Activated naive CD4-positive, alpha-beta T cell treated with anti-CD3 and anti-CD28 coated beads, Interleukin-2, amount 50 U/mL, for 16 hours (primary cell): ENCODE results near the gene NDUFA7.
"Not testable (repeated sequence)": the region's sequence is repeated elsewhere in the genome, so short reads cannot be mapped to it uniquely, and the experiment has no call there.

Experiments
- DNase-seq: peaks from one replicate; pipeline ENCODE4 v3.0.0-alpha.2; 2020

NDUFA7 gene

DNA sequence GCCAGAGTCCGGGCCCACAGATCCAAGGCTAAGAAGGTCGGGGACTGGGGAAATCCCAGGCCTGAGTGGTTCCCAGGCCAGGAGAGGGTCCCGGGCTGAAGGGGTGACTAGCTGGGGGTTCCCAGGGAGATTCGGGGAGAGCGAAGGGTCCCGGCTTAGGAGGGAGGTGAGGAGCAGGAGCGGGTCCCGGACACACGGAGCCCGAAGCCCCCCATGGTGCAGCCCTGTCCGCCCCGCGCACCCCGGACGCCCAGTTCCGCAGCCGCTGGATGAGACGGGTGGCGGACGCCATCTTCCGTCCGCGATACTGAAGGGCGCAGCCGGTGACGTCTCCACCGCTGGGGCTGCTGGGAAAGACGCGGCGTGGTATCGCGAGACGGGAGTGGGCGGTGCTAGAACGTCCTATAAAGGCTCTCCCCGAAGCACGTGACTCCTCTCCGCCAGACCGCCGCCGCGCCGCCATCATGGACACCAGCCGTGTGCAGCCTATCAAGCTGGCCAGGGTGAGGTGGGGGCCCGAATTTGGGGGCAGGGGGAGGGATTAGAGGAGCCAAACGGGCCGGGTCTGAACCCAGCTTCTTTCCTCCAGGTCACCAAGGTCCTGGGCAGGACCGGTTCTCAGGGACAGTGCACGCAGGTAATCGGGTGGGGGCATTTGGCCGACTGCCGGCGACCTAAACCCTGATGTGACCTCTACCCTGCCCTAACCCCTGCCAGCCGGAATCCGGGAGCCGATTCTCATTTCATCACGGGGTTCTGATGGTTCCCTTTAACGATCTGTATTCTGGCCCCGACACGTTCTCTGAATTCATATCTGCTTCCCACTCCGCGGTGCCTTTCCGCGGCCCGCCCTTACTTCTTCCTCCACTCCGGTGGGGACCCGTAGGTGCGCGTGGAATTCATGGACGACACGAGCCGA, at the start of gene NDUFA7, which contains the start of gene RPS28:
TSS of gene NDUFA7 (minus strand) at position 309 of the 919 bp plus-strand sequence. CDS start at position 292, 17 bp downstream.
TSS of gene RPS28 (plus strand) at position 430 of the 919 bp plus-strand sequence. CDS start at position 465, 35 bp downstream.
- DNase-seq, result peak; percentile 95

DNA sequence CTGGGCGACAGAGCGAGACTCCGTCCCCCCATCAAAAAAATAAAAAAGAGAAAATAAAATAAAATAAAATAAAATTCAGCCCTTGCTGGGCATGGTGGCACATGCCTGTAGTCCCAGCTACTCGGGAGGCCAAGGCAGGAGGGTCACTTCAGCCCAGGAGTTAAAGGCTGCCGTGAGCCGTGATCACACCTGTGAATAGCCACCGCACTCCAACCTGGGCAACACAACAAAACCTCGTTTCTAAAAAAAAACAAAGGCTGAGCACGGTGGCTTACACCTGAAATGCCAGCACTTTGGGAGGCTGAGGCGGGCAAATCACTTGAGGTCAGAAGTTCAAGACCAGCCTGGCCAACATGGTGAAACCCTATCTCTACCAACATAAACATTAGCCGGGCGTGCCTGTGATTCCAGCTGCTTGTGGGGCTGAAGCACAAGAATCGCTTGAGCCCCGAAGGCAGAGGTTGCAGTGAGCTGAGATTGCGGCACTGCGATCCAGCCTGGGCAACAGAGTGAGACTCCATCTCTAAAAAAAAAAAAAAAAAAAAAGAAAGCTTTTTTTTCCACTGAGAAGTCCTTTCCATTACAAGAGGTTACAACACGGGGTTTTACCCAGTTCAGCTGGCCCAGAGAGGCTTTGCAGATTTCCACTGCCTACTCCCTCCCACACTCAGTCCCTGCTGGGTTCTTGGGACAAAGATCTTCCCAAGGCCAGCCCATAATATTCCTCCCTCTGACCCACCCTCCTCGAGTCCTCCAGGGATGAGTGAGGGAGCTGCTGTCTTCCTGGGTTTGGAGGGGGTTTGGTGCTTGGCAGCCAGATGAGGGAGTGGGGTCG, 49.2 kb upstream of the NDUFA7 start:
- no peak for DNase-seq

DNA sequence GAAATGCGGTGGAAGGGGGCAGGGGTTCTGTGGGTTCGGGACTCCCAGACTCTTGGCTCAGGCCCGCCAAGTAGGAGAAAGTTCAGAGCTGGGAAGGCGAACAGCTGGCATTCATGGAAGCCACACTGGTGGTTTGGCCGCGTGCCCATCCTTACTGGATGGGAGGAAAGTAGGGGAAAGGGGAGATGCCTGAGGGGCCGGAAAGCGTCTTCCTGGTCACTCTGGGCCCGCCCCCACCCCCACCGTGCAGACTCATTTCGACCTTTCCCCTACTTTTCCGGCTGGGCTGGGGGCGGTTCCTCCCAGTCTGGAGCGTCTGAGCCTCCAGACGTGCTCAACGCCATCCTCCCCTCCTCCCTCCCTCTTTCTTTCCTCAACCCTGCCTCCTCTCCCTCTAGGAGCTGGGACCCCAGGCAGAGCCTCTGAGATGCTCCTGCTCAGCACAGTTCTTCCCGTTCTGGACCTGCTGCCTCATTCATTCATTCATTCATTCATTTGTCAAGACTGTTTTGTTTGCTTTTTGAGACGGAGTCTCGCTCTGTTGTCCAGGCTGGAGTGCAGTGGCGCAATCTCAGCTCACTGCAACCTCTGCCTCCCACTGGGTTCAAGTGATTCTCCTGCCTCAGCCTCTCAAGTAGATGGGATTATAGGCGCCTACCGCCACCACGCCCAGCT, 46.3 kb upstream of the NDUFA7 start:
- no peak for DNase-seq

DNA sequence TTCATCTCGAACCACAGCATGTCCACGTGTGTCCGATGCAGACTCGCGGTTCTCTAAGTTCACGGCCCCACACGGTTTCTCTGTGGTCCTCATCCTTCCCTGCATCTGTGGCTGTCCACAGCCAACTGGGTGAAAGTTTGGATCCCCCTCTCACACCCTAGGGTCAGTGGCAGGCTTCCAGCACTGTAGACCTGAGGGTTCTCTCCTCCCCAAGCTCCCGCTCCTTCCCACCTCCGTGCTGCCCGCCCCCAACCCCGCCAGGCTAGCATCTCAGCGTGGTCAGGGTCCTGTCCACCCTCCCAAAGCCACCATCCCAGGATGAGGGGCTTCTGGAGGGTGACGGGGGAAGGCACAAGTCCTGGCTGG, 45.8 kb upstream of the NDUFA7 start:
- no peak for DNase-seq

DNA sequence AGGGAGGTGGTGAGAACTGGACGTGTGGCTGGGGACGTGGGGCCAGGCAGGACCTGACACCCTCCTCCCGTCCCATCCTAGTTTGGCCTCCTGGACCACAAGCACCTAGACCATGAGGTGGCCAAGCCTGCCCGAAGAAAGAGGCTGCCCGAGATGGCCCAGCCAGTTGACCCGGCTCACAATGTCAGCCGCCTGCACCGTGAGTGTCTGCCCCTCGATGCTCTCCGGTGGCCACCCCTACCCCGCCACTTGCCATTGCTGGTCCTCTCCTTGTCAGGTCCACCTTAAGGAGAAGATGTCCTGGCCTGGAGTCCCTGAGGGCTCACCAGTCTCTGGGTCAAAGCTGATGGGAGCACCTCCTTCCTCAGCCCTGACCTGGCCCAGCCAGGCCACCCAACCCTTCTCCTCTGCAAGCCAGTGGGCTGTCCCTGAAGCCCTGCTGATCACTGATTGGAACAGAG, 45.0 kb upstream of the NDUFA7 start:
- DNase-seq, result no peak

DNA sequence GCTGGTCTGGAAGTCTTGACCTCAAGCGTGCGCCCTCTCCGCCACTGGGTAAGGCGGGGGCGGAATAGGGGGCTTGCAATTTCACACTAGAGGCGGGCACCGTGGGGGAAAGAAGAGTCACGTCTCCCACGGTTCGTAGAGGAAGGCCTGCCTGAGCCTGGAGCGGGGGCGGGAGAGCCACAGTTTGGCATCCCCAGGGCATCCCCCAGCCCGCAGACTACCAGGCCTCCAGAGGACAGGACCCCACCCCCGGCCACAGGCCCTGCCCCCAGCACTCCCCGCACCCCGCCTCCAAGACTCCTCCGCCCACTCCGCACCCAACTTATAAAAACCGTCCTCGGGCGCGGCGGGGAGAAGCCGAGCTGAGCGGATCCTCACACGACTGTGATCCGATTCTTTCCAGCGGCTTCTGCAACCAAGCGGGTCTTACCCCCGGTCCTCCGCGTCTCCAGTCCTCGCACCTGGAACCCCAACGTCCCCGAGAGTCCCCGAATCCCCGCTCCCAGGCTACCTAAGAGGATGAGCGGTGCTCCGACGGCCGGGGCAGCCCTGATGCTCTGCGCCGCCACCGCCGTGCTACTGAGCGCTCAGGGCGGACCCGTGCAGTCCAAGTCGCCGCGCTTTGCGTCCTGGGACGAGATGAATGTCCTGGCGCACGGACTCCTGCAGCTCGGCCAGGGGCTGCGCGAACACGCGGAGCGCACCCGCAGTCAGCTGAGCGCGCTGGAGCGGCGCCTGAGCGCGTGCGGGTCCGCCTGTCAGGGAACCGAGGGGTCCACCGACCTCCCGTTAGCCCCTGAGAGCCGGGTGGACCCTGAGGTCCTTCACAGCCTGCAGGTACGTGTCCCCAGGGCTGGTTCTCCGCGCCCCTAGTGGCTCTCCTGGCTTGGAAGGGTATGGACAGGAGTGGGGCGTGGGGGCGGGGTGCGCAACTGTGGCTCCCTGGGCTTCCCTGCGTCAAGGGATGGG, 42.9 kb upstream of the NDUFA7 start, which contains the start of gene ANGPTL4:
TSS of gene ANGPTL4 (plus strand) at position 353 of the 969 bp plus-strand sequence. CDS start at position 520, 167 bp downstream.
- DNase-seq, result peak; percentile 61

DNA sequence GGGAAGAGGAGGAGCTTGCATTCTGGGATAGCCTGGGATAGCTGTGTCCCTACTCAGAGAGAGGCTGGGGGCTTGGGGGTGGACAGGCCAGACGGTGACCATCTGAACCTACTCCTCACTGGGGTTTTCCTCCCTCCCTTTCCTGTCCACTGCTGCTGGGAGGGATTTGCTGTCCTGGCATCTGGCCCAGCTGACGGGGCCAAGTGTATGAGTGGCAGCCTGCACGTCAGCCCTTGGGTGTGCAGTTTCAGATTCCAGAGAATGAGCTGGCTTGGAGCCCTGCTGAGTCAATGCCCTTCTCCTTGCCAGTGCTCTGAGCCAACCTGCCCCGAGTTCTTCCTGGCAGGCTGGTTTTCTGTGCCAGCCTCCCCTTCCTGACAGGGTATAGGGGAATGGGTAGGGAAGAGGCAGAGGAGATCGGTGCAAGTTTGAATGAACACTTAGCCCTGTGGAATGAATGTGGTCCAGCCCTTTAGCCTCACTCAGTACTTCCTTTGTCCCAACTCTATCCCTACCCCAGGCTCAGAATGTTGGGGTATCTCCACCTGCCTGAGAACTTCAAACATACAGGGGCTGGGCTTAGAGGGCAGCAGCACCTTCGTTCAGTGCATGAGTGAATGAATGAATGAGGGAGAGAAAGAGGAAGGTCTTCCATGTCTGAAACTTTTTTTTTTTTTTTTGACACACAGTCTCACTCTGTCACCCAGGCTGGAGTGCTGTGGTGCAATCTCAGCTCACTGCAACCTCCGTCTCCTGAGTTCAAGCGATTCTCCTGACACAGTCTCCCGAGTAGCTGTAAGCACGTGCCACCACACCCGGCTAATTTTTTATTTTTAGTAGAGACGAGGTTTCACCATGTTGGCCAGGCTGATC, 41.0 kb upstream of the NDUFA7 start:
- DNase-seq, result no peak

DNA sequence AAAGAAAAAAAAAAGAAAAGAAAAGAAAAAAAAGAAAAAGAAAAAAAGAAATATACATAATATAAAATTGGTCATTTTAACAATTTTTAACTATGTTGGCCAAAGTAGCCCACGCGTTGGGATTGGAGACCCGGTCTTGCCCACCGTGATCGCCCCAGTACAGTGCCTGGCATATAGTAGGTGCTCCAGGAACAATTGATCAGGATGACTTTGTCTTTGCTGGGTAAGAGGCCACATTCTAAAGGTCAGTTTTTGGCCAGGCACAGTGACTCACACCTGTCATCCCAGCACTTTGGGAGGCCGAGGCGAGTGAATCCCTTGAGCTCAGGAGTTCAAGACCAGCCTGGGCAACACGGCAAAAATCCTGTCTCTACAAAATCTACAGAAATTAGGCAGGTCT, 39.0 kb upstream of the NDUFA7 start:
- no peak for DNase-seq

DNA sequence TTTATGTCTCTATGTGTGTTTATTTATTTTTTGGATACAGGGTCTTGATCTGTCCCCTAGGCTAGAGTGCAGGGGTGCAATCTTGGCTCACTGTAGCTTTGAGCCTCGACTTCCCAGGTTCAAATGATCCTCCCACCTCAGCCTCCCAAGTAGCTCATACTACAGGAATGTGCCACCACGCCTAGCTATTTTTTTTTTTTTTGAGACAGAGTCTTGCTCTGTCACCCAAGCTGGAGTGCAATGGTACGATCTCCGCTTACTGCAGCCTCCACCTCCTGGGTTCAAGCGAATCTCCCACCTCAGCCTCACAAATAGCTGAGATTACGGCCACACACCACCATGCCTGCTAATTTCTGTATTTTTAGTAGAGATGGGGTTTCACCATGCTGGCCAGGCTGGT, 37.8 kb upstream of the NDUFA7 start:
- DNase-seq, result no peak

DNA sequence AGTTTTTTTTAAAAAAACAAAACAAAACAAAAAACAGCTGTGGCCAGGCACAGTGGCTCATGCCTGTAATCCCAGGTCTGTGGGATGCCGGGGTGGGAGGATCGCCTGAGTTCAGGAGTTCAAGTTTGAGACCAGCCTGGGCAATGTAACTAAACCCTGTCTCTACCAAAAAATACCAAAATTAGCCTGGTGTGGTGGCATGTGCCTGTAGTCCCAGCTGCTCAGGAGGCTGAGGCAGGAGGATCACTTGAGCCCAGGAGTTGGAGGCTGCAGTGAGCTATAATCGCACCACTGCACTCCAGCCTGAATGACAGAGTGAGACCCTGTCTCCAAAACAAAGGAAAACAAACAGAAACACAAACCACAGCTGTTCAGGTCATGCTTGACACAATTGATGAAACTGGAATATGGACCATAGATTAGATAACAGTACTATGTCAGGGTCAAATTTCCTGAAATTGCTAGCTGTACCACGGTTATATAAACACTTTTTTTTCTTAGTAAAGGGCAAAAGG, 35.9 kb upstream of the NDUFA7 start:
- DNase-seq, result no peak

DNA sequence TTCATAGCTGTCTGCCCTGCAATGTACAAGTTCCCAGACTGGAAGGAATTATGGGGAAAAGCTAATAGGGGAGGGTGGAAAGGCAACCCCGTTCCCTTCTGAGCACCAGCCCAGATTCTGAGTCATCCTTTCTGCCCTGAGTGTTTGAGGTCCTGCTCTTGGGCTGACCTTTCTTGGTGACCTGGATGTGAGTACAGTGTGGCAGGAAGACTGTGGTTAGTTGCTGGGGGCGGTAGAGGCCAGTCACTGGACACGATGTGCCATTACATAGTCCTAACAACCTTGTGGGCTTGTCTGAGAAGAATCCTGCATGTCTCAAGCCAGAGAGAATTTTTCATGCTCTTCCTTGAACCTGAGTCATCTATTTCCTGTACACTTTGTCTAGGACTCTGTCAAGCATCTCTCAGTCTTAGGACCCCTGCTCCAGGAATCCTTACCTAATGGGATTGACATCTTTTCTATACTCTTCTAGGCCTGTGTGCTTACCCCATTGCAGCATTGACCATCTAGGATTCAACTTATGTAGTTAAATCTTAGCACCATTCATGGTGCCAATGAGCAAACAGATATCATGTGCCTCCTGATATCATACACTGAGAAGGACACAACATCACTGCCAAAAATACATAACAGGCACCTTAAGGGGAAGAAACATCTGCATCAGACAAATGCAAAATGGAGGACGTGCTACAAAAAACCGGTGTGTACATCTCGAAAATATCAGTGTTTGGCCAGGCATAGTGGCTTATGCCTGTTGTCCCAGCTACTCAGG, 34.6 kb upstream of the NDUFA7 start:
- DNase-seq, result no peak

DNA sequence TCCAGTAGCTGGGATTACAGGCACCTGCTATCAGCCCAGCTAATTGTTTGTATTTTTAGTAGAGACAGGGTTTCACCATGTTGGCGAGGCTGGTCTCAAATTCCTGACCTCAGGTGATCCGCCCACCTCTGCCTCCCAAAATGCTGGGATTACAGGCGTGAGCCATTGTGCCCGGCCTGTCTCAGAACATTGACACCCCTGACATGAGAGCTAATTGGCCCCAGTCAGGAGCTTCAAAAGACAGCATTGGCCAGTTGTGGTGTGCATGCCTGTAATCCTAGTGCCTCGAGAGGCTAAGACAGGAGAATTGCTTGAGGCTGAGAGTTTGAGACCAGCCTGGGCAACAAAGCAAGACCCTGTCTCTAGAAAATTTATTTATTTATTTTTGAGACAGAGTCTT, 31.7 kb upstream of the NDUFA7 start:
- not testable (repeated sequence) for DNase-seq

DNA sequence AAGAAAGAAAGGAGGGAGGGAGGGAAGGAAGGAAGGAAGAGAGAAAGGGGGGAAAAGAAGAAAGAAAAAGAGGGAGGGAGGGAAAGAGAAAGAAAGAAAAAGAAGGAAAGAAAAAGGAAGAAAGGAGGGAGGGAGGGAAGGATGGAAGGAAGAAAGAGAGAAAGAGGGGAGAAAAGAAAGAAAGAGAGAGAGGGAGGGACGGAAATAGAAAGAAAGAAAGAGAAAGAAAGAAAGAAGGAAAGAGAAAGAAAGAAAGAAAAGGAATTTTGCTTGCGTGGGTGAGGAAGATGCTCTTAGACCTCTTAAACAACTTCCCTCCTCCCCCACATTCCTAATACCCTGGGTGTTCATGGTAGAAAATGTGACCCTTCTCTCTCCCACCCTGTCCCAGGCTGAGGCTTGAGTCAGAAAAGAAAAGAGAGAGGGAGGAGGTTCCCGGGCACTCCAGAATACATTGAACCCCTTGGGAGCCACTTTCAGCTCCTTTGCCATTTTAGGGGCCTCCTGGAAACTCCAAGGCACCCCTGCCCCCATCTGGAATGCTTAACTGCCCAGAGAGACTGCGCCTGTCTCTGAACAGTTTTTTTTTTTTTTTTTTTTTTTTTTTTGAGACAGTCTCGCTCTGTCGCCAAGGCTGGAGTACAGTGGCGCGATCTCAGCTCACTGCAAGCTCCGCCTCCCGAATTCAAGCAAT, 31.1 kb upstream of the NDUFA7 start:
- DNase-seq, result no peak

DNA sequence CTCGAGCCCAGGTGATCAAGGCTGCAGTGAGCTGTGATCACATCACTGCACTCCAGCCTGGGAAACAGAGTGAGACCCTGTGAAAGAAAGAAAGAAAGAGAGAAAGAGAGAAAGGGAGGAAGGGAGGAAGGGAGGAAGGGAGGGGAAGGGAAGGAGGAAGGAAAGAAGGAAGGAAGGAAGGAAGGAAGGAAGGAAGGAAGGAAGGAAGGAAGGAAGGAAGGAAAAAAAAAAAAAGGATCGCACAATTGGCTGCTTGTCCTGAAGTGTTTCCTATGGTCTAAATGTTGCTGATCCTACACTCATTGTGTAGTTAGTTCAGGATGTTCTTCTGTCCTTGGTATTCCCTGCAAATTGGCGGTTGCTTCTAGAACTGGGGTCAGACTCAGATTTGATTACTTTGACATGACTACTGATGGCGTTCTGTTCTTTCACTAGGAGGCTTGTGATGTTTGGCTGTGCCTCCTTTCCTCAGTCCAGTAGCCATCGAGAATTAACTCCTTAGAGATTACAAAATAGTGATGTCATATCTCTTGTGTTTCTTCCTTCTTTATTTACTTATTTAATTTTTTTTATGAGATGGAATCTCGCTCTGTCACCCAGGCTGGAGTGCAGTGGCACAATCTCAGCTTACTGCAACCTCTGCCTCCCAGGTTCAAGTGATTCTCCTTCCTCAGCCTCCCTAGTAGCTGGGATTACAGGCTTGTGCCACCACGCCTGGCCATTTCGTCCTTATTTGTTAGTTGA, 28.6 kb upstream of the NDUFA7 start:
- not testable (repeated sequence) for DNase-seq

DNA sequence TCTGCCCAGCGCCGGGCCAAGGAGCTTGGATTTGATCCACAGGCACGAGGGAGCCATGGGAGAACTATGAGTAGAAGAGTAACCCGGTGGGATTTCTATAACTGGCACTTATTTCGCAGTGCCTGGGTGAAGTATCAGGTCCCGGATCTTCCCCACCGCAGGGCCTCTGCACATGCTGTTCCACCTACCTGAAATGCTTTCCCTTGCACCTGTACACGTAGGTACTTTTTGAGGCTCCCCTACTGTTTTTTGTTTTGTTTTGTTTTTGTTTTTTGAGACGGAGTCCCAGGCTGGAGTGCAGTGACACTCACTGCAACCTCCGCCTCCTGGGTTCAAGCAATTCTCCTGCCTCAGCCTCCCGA, 22.3 kb upstream of the NDUFA7 start:
- no peak for DNase-seq

DNA sequence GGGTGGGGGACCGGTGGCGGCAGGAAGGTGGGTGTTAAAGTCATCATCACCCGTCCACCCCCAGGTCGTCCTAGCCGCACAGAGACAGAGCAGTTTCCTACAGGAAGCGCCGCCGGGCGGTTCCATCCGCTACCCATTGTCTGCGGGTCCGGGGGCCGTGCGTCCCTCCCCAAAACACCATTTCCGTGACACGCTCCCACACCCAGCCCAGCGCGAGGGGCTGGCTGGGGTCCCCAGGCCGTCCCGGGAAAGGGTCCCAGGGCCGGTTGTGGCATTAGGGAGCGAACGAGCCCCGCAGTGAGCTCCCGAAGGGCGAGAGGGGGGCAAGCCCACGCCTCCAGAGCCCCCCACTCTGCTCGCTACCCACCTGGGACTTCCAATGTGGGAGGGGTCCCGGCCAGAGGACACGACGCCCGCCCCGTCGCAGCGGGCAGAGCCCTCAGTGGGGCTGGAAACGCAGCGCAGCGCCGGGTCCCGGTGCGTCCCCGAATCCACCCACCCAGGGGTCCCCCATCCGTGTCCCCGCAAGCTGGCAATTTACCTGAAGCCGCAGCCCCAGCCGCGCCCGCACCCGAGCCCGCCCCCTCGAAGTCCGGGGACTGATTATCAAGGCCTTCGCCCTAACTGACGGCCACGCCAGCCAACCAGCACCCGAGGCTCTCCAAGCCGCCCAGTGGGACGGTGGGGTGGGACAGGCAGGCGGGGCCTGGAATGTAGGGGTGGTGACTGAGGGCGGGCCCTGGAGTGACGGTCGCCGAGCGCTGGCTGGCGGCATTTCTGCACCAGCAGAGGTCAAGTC, 21.7 kb upstream of the NDUFA7 start, which contains the start of gene KANK3:
TSS of gene KANK3 (minus strand) at position 579 of the 799 bp plus-strand sequence. CDS start 5,434 bp downstream, outside the sequence.
- DNase-seq, result peak; percentile 94

DNA sequence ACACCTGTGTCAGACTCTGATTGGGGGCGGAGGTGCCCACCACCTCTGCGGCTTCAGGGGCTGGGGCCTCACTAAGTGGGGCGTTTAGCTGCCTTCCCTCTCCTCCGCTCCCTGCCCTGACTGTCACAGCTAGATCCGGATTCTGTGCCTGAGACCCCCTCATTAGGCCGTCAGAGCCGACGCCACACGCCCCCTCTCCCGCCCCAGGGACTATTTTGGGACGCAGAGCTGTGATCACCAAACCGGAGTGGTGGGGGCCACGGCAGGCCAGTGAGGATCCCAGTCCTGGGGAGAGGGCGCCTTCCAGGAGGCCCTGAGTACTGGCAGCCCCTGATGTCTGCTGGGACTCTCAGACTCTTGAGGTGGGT, 21.1 kb upstream of the NDUFA7 start:
- no peak for DNase-seq
